ENCODE measurements around the gene CTSW.
"Not testable (repeated sequence)": the region's sequence is repeated elsewhere in the genome, so short reads cannot be mapped to it uniquely, and the experiment has no call there.

Gene CTSW

GRCh38 chr11:65847746-65848145 is 31.9 kb upstream of the CTSW start:
- TF ChIP-seq PATZ1 (CRISPR knock-in tag; IDR thresholded peaks at IDR 0.05; ENCODE audit: borderline replicate concordance) = no peak
- TF ChIP-seq TCF4 (CRISPR knock-in tag; IDR thresholded peaks at IDR 0.05; ENCODE audit: borderline replicate concordance) = no peak
- TF ChIP-seq, protein P1, sequence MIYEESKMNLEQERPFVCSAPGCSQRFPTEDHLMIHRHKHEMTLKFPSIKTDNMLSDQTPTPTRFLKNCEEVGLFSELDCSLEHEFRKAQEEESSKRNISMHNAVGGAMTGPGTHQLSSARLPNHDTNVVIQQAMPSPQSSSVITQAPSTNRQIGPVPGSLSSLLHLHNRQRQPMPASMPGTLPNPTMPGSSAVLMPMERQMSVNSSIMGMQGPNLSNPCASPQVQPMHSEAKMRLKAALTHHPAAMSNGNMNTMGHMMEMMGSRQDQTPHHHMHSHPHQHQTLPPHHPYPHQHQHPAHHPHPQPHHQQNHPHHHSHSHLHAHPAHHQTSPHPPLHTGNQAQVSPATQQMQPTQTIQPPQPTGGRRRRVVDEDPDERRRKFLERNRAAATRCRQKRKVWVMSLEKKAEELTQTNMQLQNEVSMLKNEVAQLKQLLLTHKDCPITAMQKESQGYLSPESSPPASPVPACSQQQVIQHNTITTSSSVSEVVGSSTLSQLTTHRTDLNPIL (CRISPR knock-in tag; IDR thresholded peaks at IDR 0.05; ENCODE audit: low read depth) = no peak
- TF ChIP-seq SNAI2 (CRISPR knock-in tag; IDR thresholded peaks at IDR 0.05) = no peak
- no peak for TF ChIP-seq OSR1 (CRISPR knock-in tag; IDR thresholded peaks at IDR 0.05)
- no peak for TF ChIP-seq BACH2 (CRISPR knock-in tag; IDR thresholded peaks at IDR 0.05; ENCODE audit: borderline replicate concordance)
- no peak for TF ChIP-seq RARB (CRISPR knock-in tag; IDR thresholded peaks at IDR 0.05)
- no peak for TF ChIP-seq ISL1 (CRISPR knock-in tag; IDR thresholded peaks at IDR 0.05)
- no peak for TF ChIP-seq ZNF565 (CRISPR knock-in tag; conservative IDR thresholded peaks at IDR 0.05; ENCODE audit: low read depth)
- TF ChIP-seq ZNF8 (CRISPR knock-in tag; IDR thresholded peaks at IDR 0.05) = no peak
- TF ChIP-seq POU6F1 (CRISPR knock-in tag; IDR thresholded peaks at IDR 0.05; ENCODE audit: borderline replicate concordance, low read depth) = no peak
- TF ChIP-seq CSRNP3 (CRISPR knock-in tag; IDR thresholded peaks at IDR 0.05) = no peak
- TF ChIP-seq ARNTL (CRISPR knock-in tag; IDR thresholded peaks at IDR 0.05; ENCODE audit: borderline replicate concordance, low read depth) = no peak
- no peak for TF ChIP-seq ESRRG (CRISPR knock-in tag; IDR thresholded peaks at IDR 0.05)
- no peak for TF ChIP-seq TOX (CRISPR knock-in tag; IDR thresholded peaks at IDR 0.05; ENCODE audit: borderline replicate concordance)
- no peak for TF ChIP-seq ZC3H10 (CRISPR knock-in tag; IDR thresholded peaks at IDR 0.05)
- no peak for TF ChIP-seq GLIS3 (CRISPR knock-in tag; IDR thresholded peaks at IDR 0.05)
- TF ChIP-seq ZFP3 (CRISPR knock-in tag; IDR thresholded peaks at IDR 0.05) = no peak
- no peak for TF ChIP-seq CSDC2 (CRISPR knock-in tag; IDR thresholded peaks at IDR 0.05)
- TF ChIP-seq ZNF70 (CRISPR knock-in tag; IDR thresholded peaks at IDR 0.05) = no peak

DNA sequence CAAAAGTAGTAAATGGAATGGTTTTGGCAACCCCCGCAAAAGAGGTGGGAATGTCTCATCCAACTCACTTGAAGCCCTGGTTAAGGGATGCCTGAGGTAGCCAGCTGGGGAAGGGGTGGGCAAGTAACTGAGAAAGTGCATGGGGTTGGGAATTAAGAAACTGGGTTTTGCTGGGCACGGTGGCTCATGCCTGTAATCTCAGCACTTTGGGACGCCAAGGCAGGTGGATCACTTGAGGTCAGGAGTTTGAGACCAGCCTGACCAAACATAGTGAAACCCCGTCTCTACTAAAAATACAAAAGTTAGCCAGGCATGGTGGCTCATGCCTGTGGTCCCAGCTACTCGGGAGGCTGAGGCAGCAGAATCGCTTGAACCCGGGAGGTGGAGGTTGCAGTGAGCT is 30.9 kb upstream of the CTSW start:
- not testable (repeated sequence) for ATAC-seq

More at GRCh38 chr11:65847746-65848145, 31.9 kb upstream of the CTSW start:
- no peak for ATAC-seq

DNA sequence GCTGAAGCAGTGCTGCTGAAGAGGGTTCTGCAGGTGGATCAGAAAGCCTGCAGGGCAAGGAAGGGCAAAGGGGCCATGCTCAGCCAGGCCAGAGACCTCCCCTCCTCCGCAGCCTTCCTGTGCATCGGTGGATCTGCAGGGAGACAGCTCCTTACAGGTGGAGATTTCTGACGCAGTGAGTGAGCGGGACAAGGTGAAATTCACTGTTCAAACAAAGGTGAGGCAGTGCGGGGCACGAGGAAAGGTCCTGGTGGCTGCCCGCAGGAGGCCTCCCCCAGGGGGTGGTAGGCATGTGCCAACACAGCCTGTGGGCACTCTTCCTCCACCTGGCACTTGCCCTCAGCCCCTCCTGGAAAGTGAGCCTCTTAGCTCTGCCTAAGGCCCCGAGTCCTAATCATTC is 30.3 kb upstream of the CTSW start:
- no peak for TF ChIP-seq ZC3H10 (CRISPR knock-in tag; IDR thresholded peaks at IDR 0.05)
- no peak for TF ChIP-seq SNAI2 (CRISPR knock-in tag; IDR thresholded peaks at IDR 0.05)
- TF ChIP-seq, protein P2, sequence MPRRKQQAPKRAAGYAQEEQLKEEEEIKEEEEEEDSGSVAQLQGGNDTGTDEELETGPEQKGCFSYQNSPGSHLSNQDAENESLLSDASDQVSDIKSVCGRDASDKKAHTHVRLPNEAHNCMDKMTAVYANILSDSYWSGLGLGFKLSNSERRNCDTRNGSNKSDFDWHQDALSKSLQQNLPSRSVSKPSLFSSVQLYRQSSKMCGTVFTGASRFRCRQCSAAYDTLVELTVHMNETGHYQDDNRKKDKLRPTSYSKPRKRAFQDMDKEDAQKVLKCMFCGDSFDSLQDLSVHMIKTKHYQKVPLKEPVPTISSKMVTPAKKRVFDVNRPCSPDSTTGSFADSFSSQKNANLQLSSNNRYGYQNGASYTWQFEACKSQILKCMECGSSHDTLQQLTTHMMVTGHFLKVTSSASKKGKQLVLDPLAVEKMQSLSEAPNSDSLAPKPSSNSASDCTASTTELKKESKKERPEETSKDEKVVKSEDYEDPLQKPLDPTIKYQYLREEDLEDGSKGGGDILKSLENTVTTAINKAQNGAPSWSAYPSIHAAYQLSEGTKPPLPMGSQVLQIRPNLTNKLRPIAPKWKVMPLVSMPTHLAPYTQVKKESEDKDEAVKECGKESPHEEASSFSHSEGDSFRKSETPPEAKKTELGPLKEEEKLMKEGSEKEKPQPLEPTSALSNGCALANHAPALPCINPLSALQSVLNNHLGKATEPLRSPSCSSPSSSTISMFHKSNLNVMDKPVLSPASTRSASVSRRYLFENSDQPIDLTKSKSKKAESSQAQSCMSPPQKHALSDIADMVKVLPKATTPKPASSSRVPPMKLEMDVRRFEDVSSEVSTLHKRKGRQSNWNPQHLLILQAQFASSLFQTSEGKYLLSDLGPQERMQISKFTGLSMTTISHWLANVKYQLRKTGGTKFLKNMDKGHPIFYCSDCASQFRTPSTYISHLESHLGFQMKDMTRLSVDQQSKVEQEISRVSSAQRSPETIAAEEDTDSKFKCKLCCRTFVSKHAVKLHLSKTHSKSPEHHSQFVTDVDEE (CRISPR knock-in tag; IDR thresholded peaks at IDR 0.05) = no peak
- no peak for TF ChIP-seq ESRRG (CRISPR knock-in tag; IDR thresholded peaks at IDR 0.05)
- no peak for TF ChIP-seq ZFP30 (CRISPR knock-in tag; IDR thresholded peaks at IDR 0.05)
- TF ChIP-seq CSRNP3 (CRISPR knock-in tag; IDR thresholded peaks at IDR 0.05) = no peak
- no peak for TF ChIP-seq ISL1 (CRISPR knock-in tag; IDR thresholded peaks at IDR 0.05)
- TF ChIP-seq OSR1 (CRISPR knock-in tag; IDR thresholded peaks at IDR 0.05) = no peak
- TF ChIP-seq PATZ1 (CRISPR knock-in tag; IDR thresholded peaks at IDR 0.05; ENCODE audit: borderline replicate concordance) = no peak
- TF ChIP-seq TOX (CRISPR knock-in tag; IDR thresholded peaks at IDR 0.05; ENCODE audit: borderline replicate concordance) = no peak
- no peak for TF ChIP-seq ZFP3 (CRISPR knock-in tag; IDR thresholded peaks at IDR 0.05)
- TF ChIP-seq PPARA (CRISPR knock-in tag; IDR thresholded peaks at IDR 0.05; ENCODE audit: borderline replicate concordance) = no peak
- TF ChIP-seq TCF4 (CRISPR knock-in tag; IDR thresholded peaks at IDR 0.05; ENCODE audit: borderline replicate concordance) = no peak
- peak; percentile 7 for ATAC-seq

Measured in SK-N-SH treated with all-trans-retinoic acid at 6 μM for 48 hours (cell line).